GM21423 (cell line): Measurements from ENCODE around the gene CEP85L.

Experiments
- ATAC-seq: cut with Tn5 transposase; IDR thresholded peaks from one replicate; pipeline ENCODE4 v1.9.1; 2021; ENCODE audit warnings: mild to moderate bottlenecking, moderate library complexity; ENCODE audit not compliant: unreplicated experiment

The CEP85L gene

GRCh38 chr6:118661831-118662230 lies 10.4 kb upstream of the CEP85L start:
- ATAC-seq = no peak

GRCh38 chr6:118660218-118660569 lies 8.8 kb upstream of the CEP85L start:
- ATAC-seq = no peak

- no peak for ATAC-seq
Observed at GRCh38 chr6:118659513-118660217, 8.3 kb upstream of the CEP85L start.

- no peak for ATAC-seq
Observed at GRCh38 chr6:118656847-118657451, 5.6 kb upstream of the CEP85L start.

- ATAC-seq = no peak
Observed at GRCh38 chr6:118652051-118652615, 742 bp upstream of the CEP85L start.

- ATAC-seq = peak; percentile 37
Observed at GRCh38 chr6:118650582-118651281, 659 bp downstream of the CEP85L start.

- no peak for ATAC-seq
Observed at GRCh38 chr6:118649918-118650581, 1.3 kb downstream of the CEP85L start.

GRCh38 chr6:118648866-118649554 lies 2.4 kb downstream of the CEP85L start:
- no peak for ATAC-seq

- ATAC-seq = no peak
Observed at GRCh38 chr6:118646977-118647376, 4.4 kb downstream of the CEP85L start.

GRCh38 chr6:118645395-118645794 lies 6.0 kb downstream of the CEP85L start:
- ATAC-seq = no peak

- ATAC-seq = no peak
Observed at GRCh38 chr6:118644007-118644406, 7.4 kb downstream of the CEP85L start.

GRCh38 chr6:118641042-118641441 lies 10.3 kb downstream of the CEP85L start:
- no peak for ATAC-seq

GRCh38 chr6:118639054-118639964 lies 12.1 kb downstream of the CEP85L start:
- peak; percentile 87 for ATAC-seq

- ATAC-seq = no peak
Observed at GRCh38 chr6:118638288-118638687, 13.1 kb downstream of the CEP85L start.

- no peak for ATAC-seq
Observed at GRCh38 chr6:118635909-118636735, 15.3 kb downstream of the CEP85L start.

GRCh38 chr6:118632359-118632758 lies 19.0 kb downstream of the CEP85L start:
- no peak for ATAC-seq

GRCh38 chr6:118630923-118631322 lies 20.5 kb downstream of the CEP85L start:
- no peak for ATAC-seq

GRCh38 chr6:118630067-118630466 lies 21.3 kb downstream of the CEP85L start:
- ATAC-seq = no peak

- ATAC-seq = no peak
Observed at GRCh38 chr6:118627724-118628123, 23.7 kb downstream of the CEP85L start.
